CD4-positive, alpha-beta memory T cell (primary cell): ENCODE results near the gene RABGGTA. TPM values are rescaled to one million over a fixed set of nuclear protein-coding genes. Genes with fewer than 3 reads are reported as not detected.

Experiments
- CTCF ChIA-PET: fragments of 350-600 bp; sonication (Branson Sonifier 250); formaldehyde crosslinking; loops from one replicate; lab custom pipeline; 2021; ENCODE audit warnings: inconsistent platforms; ENCODE audit not compliant: partially characterized antibody; lab: Charles Lee
- POLR2A ChIA-PET: fragments of 350-600 bp; sonication (Branson Sonifier 250); formaldehyde crosslinking; loops from one replicate; lab custom pipeline; 2021; ENCODE audit not compliant: partially characterized antibody; lab: Charles Lee
- DNase-seq, 5 donors: peaks; one replicate each; pipeline versions ENCODE4 v3.0.0 to v3.0.0-alpha.2; 2020 to 2022; ENCODE audit warnings: mixed read lengths in 1 of 5
- H3K27ac ChIP-seq: one replicate; pipeline ENCODE4 v1.7.0; 2013; ENCODE audit warnings: low read depth, low read length
- H3K27me3 ChIP-seq: 2 replicates; pipeline ENCODE4 v1.7.0; 2013; ENCODE audit warnings: mild to moderate bottlenecking, low read length, moderate library complexity; ENCODE audit not compliant: insufficient read depth
- H3K36me3 ChIP-seq: 2 replicates; pipeline ENCODE4 v1.7.0; 2013; ENCODE audit warnings: mild to moderate bottlenecking, low read length, moderate library complexity; ENCODE audit not compliant: insufficient read depth
- H3K4me1 ChIP-seq: 2 replicates; pipeline ENCODE4 v1.7.0; 2013; ENCODE audit warnings: mild to moderate bottlenecking, low read length, moderate library complexity; ENCODE audit not compliant: insufficient read depth
- H3K4me3 ChIP-seq, 2 donors: one replicate each; pipeline ENCODE4 v1.7.0; 2013; ENCODE audit warnings: low read length in 2 of 2, mild to moderate bottlenecking in 1 of 2
- H3K9me3 ChIP-seq, 2 donors: one replicate each; pipeline ENCODE4 v1.7.0; 2013; ENCODE audit warnings: low read length in 2 of 2, control low read depth in 1 of 2; ENCODE audit not compliant: control insufficient read depth in 1 of 2
- H3K27ac Mint-ChIP-seq, 7 donors: one replicate each; pipeline ENCODE4 v1.8.0; 2020 to 2021; ENCODE audit warnings: mixed read lengths in 7 of 7, mild to moderate bottlenecking in 6 of 7, inconsistent platforms in 3 of 7, moderate library complexity in 3 of 7
- H3K27me3 Mint-ChIP-seq, 2 donors: one replicate each; pipeline ENCODE4 v1.8.0; 2020 to 2021; ENCODE audit warnings: mixed read lengths in 2 of 2
- H3K36me3 Mint-ChIP-seq, 2 donors: one replicate each; pipeline ENCODE4 v1.8.0; 2020 to 2021; ENCODE audit warnings: mixed read lengths in 2 of 2, inconsistent platforms in 1 of 2, mild to moderate bottlenecking in 1 of 2
- H3K4me1 Mint-ChIP-seq, 4 donors: one replicate each; pipeline ENCODE4 v1.8.0; 2020 to 2021; ENCODE audit warnings: mixed read lengths in 4 of 4, mild to moderate bottlenecking in 1 of 4
- H3K4me3 Mint-ChIP-seq, 8 donors: one replicate each; pipeline ENCODE4 v1.8.0; 2020 to 2021; ENCODE audit warnings: mixed read lengths in 8 of 8, mild to moderate bottlenecking in 7 of 8, moderate library complexity in 6 of 8, inconsistent platforms in 3 of 8
- H3K9me3 Mint-ChIP-seq, 8 donors: one replicate each; pipeline ENCODE4 v1.8.0; 2020 to 2021; ENCODE audit warnings: mixed read lengths in 8 of 8, mild to moderate bottlenecking in 5 of 8, inconsistent platforms in 3 of 8, moderate library complexity in 1 of 8
- intact Hi-C: fragments of 100-400 bp; cut with micrococcal nuclease; formaldehyde crosslinking; loops from one replicate; pipeline ENCODE4 v1.15.1; 2023
- polyA plus RNA-seq, 2 donors: library from polyadenylated mRNA; unstranded; fragments of 300-500 nt; fragmentation: Illumina TruSeq; gene quantifications; one replicate each; pipeline ENCODE4 v1.2.3, GENCODE V29; 2021
- total RNA-seq, 2 experiments: library from RNA; stranded (reverse); gene quantifications; one replicate each; pipeline ENCODE4 v1.2.3, GENCODE V29; 2021

The RABGGTA gene
- total and polyA plus RNA-seq, 4 experiments from 2014 or later, result 22.9 to 62.5 (median 44.0) TPM

DNA sequence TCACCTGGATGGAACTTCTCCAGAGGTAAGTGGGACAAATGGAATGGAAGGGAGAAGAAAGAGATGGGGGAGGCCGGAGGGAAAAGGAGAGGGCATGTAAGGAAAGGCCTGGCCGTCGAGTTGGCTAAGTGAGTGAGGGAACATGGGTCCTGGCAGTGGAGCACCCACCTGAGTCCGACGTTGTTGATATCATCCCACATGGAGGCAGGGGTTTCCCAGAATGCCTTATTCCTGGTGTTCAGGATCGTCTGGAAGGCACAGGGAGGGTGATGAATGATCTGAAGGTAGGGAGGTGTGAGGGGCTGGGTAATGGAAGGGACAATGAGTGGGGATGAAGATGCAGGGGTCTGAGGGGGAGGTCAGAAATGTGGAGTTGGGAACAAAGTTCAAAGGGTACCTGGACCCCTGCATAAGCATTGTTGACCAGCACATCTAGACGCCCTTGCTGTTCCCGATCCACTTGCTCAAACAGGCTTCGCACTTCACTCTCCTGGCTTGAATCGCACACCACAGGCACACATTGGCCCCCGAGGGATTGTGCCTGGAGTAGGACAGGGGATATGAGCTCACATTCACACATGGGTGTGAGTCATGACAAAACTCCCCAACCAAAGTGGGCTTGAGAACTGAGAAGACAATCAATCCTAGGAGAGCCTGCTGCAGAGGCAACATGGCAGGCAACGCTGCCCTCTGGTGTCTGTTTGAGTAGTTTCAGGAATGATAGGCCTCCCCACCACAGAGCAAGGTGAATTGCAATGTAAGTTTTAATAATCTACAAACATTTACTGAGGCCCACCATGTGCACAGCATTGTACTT lies 25.2 kb upstream of the RABGGTA start:
- peak overlapping the region; percentile 71 to 96 (median 90) for H3K27ac Mint-ChIP-seq
- H3K36me3 Mint-ChIP-seq, result peaks cover 34 to 47% of the 10 kb centered on the region in 2 donors
- DNase-seq, result peak; percentile 72 to 88 (median 76)

DNA sequence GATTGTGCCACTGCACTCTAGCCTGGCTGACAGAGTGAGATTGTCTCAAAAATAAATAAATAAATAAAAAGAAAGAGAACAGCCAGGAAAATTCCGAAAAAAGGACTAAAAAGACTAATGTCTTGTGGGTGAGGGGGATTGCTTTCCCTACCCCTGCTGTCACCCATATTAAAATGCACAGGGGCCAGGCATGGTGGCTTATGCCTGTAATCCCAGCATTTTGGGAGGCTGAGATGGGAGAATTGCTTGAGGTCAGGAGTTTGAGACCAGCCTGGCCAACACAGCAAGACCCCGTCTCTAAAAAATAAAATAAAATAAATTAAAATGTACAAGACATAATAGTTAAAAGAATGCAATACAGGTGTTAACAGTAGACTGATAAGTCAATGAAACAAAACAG lies 22.1 kb upstream of the RABGGTA start:
- CTCF ChIA-PET, result interaction anchor here (0.9 to 5.3 kb wide), 5 partner anchors 11 to 143 kb away, joined by 4 to 49 read pairs (median 5); partner anchors contain the start of genes CIDEB, LTB4R2, MDP1 and TINF2
- no peaks in the 10 kb centered on the region for H3K9me3 ChIP-seq
- Mint-ChIP-seq H3K27me3 (no peaks in the 10 kb centered on the region), H3K9me3 (no peaks in the 10 kb centered on the region), H3K4me1 (peaks cover 14 to 43% (median 26%) of the 10 kb centered on the region in 4 donors), H3K36me3 (peaks cover 52 to 56% of the 10 kb centered on the region in 2 donors), H3K4me3 (no peak overlapping the region), H3K27ac (no peak overlapping the region)
- intact Hi-C loops, result no loop called here
- no peaks in the 10 kb centered on the region for H3K27me3 ChIP-seq
- no peak for DNase-seq
- no peak overlapping the region for H3K27ac ChIP-seq
- peaks cover 32% of the 10 kb centered on the region for H3K4me1 ChIP-seq
- no peak overlapping the region for H3K4me3 ChIP-seq
- POLR2A ChIA-PET, result interaction anchor here (1.1 to 1.7 kb wide), 2 partner anchors 51 to 213 kb away, joined by 3 to 6 read pairs; partner anchors contain the start of gene TINF2
- peaks cover 44% of the 10 kb centered on the region for H3K36me3 ChIP-seq

More for the DNA sequence above, 25.2 kb upstream of the RABGGTA start:
- Mint-ChIP-seq H3K4me1 (peaks cover 30 to 51% (median 42%) of the 10 kb centered on the region in 4 donors), H3K27me3 (no peaks in the 10 kb centered on the region), H3K4me3 (peak overlapping the region in 3 of 8 donors; percentile 12 to 66 (median 58)), H3K9me3 (peaks cover 0 to 6% (median 0%) of the 10 kb centered on the region in 8 donors)
- ChIA-PET CTCF (interaction anchor here (0.6 to 18.5 kb wide), 23 partner anchors 13 to 239 kb away, joined by 3 to 556 read pairs (median 7); partner anchors contain the start of genes CHMP4A, CIDEB, LTB4R and LTB4R2), POLR2A (interaction anchor here (0.6 to 7.1 kb wide), 17 partner anchors 10 to 136 kb away, joined by 3 to 136 read pairs (median 4); partner anchors contain the start of genes CBLN3, CHMP4A, GMPR2 and IRF9)
- peaks cover 42% of the 10 kb centered on the region for H3K4me1 ChIP-seq
- H3K27ac ChIP-seq, result peak overlapping the region; percentile 68
- intact Hi-C loops, result loop anchor here (1.0 to 2.0 kb wide), 5 partner anchors 25 to 282 kb away; partner anchors contain the start of genes MDP1 and RABGGTA
- H3K36me3 ChIP-seq, result peaks cover 32% of the 10 kb centered on the region
- no peaks in the 10 kb centered on the region for H3K9me3 ChIP-seq
- no peaks in the 10 kb centered on the region for H3K27me3 ChIP-seq
- H3K4me3 ChIP-seq, result no peak overlapping the region

DNA sequence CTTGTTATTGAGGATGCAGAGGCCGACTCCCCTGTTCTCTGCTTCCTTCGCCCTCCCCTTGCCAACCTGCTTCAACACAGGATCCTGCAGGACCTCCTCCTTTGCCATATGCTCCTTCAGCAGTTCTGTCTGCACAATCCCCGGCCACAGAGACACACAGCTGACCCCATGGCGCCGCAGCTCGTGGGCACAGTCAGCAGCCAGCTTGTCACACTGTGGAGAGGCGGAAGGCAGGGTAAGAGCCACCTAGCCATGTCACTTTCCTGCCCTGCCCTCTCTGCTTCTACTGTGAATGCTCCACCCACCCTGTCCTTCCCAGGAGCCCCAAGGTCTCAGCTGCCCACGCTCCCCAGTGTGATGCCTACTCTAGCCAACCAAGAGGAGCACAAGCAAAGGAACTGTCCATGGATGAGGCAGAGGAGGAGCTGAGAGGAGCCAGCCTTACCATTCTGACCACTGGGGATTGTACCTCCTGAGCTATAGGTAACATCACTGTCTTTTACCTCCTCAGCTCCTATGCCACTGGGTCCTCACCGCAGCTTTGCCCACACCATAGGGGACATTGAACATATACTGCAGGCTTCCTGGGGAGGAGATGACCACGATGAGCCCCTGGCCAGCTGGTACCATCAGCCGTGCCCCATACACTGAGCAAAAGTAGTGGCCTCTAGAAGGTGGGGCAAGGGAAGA lies 20.9 kb upstream of the RABGGTA start:
- no peak for DNase-seq
- Histone ChIP-seq H3K36me3 (peaks cover 44% of the 10 kb centered on the region), H3K9me3 (no peaks in the 10 kb centered on the region), H3K27me3 (no peaks in the 10 kb centered on the region), H3K27ac (no peak overlapping the region), H3K4me3 (no peak overlapping the region), H3K4me1 (peaks cover 20% of the 10 kb centered on the region)
- H3K27me3 Mint-ChIP-seq, result no peaks in the 10 kb centered on the region
- H3K36me3 Mint-ChIP-seq, result peaks cover 52 to 58% of the 10 kb centered on the region in 2 donors
- H3K4me3 Mint-ChIP-seq, result no peak overlapping the region
- H3K27ac Mint-ChIP-seq, result peak overlapping the region in 1 of 7 donors; percentile 47
- CTCF ChIA-PET, result interaction anchor here (0.7 to 5.3 kb wide), 8 partner anchors 9 to 234 kb away, joined by 3 to 49 read pairs (median 4); partner anchors contain the start of genes CIDEB, LTB4R2 and TINF2
- H3K4me1 Mint-ChIP-seq, result peaks cover 8 to 35% (median 19%) of the 10 kb centered on the region in 4 donors
- no peaks in the 10 kb centered on the region for H3K9me3 Mint-ChIP-seq
- POLR2A ChIA-PET, result interaction anchor here (1.1 to 1.7 kb wide), 2 partner anchors 50 to 212 kb away, joined by 3 to 6 read pairs; partner anchors contain the start of gene TINF2
- intact Hi-C loops, result no loop called here

DNA sequence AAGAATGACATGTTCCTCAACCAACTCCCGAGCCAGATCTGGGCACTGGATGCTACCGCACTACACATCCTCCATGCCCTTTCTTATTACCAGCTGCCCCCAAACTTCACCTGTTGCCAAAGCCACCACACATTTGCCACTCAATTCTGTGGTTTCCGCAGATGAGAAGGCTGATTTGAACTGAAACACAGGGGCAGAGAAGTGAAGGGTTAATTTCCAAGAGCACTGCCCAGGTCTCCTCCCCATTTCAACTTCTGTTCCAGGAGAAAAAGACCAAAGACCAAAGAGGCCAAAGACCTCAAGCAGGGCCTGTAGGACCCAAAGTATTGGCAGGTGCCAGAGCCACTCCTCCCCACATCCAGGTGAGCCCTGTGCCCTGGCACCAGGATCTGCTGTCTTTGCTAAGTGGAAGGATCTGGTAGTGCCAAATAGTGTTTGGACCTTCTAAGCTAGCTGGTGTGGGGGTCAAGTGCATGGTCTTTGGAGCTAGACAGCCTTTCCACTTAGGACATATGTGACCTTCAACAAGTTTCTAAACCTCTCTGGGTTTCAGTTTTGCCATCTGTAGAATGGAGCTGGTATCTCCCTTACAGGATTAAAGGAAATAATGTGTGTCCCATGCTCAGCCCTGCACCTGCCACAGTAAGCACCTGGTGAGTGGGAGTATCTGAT lies 20.2 kb upstream of the RABGGTA start:
- Histone ChIP-seq H3K4me3 (no peak overlapping the region), H3K36me3 (peaks cover 44% of the 10 kb centered on the region), H3K27ac (no peak overlapping the region), H3K9me3 (no peaks in the 10 kb centered on the region), H3K27me3 (no peaks in the 10 kb centered on the region), H3K4me1 (peaks cover 13% of the 10 kb centered on the region)
- POLR2A ChIA-PET, result interaction anchor here (0.6 to 2.1 kb wide), 2 partner anchors 49 to 233 kb away, joined by 3 to 14 read pairs; partner anchors contain the start of gene TINF2
- Mint-ChIP-seq H3K4me1 (peaks cover 2 to 28% (median 12%) of the 10 kb centered on the region in 4 donors), H3K36me3 (peaks cover 50 to 56% of the 10 kb centered on the region in 2 donors), H3K27ac (peak overlapping the region in 1 of 7 donors; percentile 26), H3K9me3 (no peaks in the 10 kb centered on the region), H3K4me3 (no peak overlapping the region), H3K27me3 (no peaks in the 10 kb centered on the region)
- no peak for DNase-seq
- intact Hi-C loops, result no loop called here
- CTCF ChIA-PET, result interaction anchor here (0.7 to 5.3 kb wide), 6 partner anchors 12 to 145 kb away, joined by 3 to 49 read pairs (median 4); partner anchors contain the start of genes CIDEB, LTB4R2 and TINF2

DNA sequence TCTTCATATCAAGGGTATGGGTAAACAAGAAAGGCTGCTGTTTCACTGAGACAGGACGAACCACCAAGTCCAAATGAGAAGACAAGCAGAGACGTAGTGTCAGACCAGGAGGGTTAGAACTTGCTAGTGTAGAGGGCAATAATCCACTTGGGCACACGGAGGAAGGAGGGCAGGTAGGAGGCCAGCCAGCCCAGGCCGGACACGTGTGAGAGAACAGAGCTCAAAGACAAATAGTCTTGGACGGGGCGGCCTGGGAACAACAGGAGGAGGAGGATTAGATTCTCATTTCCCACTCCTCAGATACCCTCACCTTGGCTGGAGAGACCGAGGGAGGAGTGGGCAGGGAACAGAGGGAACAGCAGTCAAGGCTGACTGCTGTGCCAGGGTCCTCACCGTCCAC lies 19.3 kb upstream of the RABGGTA start:
- H3K27ac Mint-ChIP-seq, result peak overlapping the region in 1 of 7 donors; percentile 35
- intact Hi-C loops, result no loop called here
- peaks cover 44 to 47% of the 10 kb centered on the region in 2 donors for H3K36me3 Mint-ChIP-seq

DNA sequence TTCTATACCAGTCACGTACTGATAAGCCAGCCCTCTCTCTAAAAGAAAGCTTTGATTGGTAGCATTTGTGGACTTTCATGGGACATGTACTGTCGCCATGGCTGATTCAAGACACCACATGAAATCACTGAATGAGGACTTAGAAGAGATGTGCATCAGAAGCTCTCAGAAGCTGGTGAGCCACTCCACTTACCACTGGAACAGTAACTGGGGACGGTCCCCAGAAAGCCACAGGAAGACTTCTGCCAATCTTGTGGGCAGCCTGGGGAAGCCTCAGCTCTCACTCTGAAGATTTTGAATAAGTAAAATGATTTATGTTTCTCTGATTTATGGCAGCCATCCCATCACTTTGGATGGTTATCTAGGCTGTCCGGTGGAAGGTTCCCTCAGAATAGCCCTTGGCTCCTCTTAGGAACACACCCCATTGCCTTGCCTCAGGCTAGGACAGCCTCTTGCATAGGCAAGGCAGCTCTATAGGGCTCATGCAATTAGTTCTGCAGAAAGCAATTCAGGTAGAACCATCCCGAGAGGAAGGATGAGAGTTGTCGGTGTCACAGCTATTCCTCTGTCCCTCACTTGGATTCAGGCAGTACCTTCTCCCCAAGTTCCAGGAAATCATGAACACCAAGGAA lies 18.4 kb upstream of the RABGGTA start:
- ChIA-PET CTCF (interaction anchor here (2.3 to 5.3 kb wide), 2 partner anchors 18 to 47 kb away, joined by 9 to 49 read pairs; partner anchors contain the start of genes CIDEB, LTB4R2 and TINF2), POLR2A (interaction anchor here (0.8 to 2.1 kb wide), 6 partner anchors 10 to 154 kb away, joined by 3 to 14 read pairs (median 3); partner anchors contain the start of genes KHNYN, PSME1, RABGGTA and TINF2)
- Histone ChIP-seq H3K9me3 (no peaks in the 10 kb centered on the region), H3K36me3 (peaks cover 28% of the 10 kb centered on the region), H3K27ac (no peak overlapping the region), H3K27me3 (no peaks in the 10 kb centered on the region), H3K4me1 (peaks cover 12% of the 10 kb centered on the region), H3K4me3 (no peak overlapping the region)
- Mint-ChIP-seq H3K9me3 (no peaks in the 10 kb centered on the region), H3K27ac (peak overlapping the region in 2 of 7 donors; percentile 6 to 46), H3K4me1 (peaks cover 0 to 20% (median 6%) of the 10 kb centered on the region in 4 donors), H3K4me3 (no peak overlapping the region), H3K27me3 (no peaks in the 10 kb centered on the region), H3K36me3 (peaks cover 37 to 41% of the 10 kb centered on the region in 2 donors)
- intact Hi-C loops, result no loop called here
- DNase-seq, result peak in 2 of 5 donors; percentile 18 to 68

More for the DNA sequence above, 19.3 kb upstream of the RABGGTA start:
- H3K27me3 ChIP-seq, result no peaks in the 10 kb centered on the region
- ChIA-PET CTCF (interaction anchor here (2.3 to 5.3 kb wide), 3 partner anchors 17 to 48 kb away, joined by 9 to 49 read pairs (median 27); partner anchors contain the start of genes CIDEB, LTB4R2 and TINF2), POLR2A (interaction anchor here (0.6 to 2.1 kb wide), 6 partner anchors 13 to 232 kb away, joined by 3 to 14 read pairs (median 3); partner anchors contain the start of genes KHNYN, RABGGTA and TINF2)
- H3K27ac ChIP-seq, result no peak overlapping the region
- Mint-ChIP-seq H3K4me1 (peaks cover 0 to 20% (median 7%) of the 10 kb centered on the region in 4 donors), H3K27me3 (no peaks in the 10 kb centered on the region), H3K9me3 (no peaks in the 10 kb centered on the region), H3K4me3 (no peak overlapping the region)
- no peaks in the 10 kb centered on the region for H3K9me3 ChIP-seq
- peaks cover 12% of the 10 kb centered on the region for H3K4me1 ChIP-seq
- DNase-seq, result no peak
- no peak overlapping the region for H3K4me3 ChIP-seq
- H3K36me3 ChIP-seq, result peaks cover 35% of the 10 kb centered on the region
